MCF 10A (cell line): Measurements from ENCODE around the gene LONP1. TPM values are rescaled to one million over a fixed set of nuclear protein-coding genes. Genes with fewer than 3 reads are reported as not detected.

Experiments
- BruUV-seq: library from RNA; stranded (reverse); fragments of 400-500 nt; replicated peaks from 2 replicates; lab custom pipeline; 2021; lab: Mats Ljungman, UMichigan
- CTCF ChIA-PET: fragments of 300-600 bp; sonication (Branson Sonifier 250); formaldehyde crosslinking; extraction: SDS; loops from one replicate; lab custom pipeline; 2021; ENCODE audit warnings: antibody characterized with exemption, inconsistent platforms; lab: Yijun Ruan, JAX
- POLR2A ChIA-PET: fragments of 300-600, 350-650 bp; sonication (Branson Sonifier 250); formaldehyde crosslinking; extraction: SDS; loops from one replicate; lab custom pipeline; 2020; ENCODE audit warnings: antibody characterized with exemption, inconsistent platforms; lab: Yijun Ruan, JAX
- DNase-seq: peaks from one replicate; pipeline ENCODE4 v3.0.0-alpha.2; 2018; ENCODE audit not compliant: unreplicated experiment
- H3K27ac Mint-ChIP-seq: one replicate; pipeline ENCODE4 v1.8.0; 2022; ENCODE audit warnings: mild to moderate bottlenecking, low read depth, mixed read lengths; ENCODE audit not compliant: unreplicated experiment
- H3K27me3 Mint-ChIP-seq: one replicate; pipeline ENCODE4 v1.8.0; 2022; ENCODE audit warnings: mixed read lengths; ENCODE audit not compliant: insufficient read depth, unreplicated experiment
- H3K36me3 Mint-ChIP-seq: one replicate; pipeline ENCODE4 v1.8.0; 2022; ENCODE audit warnings: mild to moderate bottlenecking, moderate library complexity, mixed read lengths; ENCODE audit not compliant: insufficient read depth, unreplicated experiment
- H3K4me1 Mint-ChIP-seq: one replicate; pipeline ENCODE4 v1.8.0; 2022; ENCODE audit warnings: mixed read lengths; ENCODE audit not compliant: insufficient read depth, unreplicated experiment
- H3K4me3 Mint-ChIP-seq: one replicate; pipeline ENCODE4 v1.8.0; 2022; ENCODE audit warnings: mild to moderate bottlenecking, moderate library complexity, mixed read lengths; ENCODE audit not compliant: unreplicated experiment
- H3K9me3 Mint-ChIP-seq: one replicate; pipeline ENCODE4 v1.8.0; 2022; ENCODE audit warnings: mixed read lengths; ENCODE audit not compliant: unreplicated experiment
- CTCF ChIP-seq: fragments of 200-600 bp; IDR thresholded peaks from one replicate; pipeline ENCODE4 v1.8.0; 2022; ENCODE audit warnings: antibody characterized with exemption, mild to moderate bottlenecking; ENCODE audit not compliant: unreplicated experiment
- intact Hi-C: fragments of 100-400 bp; cut with micrococcal nuclease; formaldehyde crosslinking; loops from 2 replicates; pipeline ENCODE4 v1.14.1; 2022
- total RNA-seq: library from RNA; stranded (reverse); gene quantifications from 2 replicates; pipeline ENCODE4 v1.2.3, GENCODE V29; 2022

LONP1 gene
- total RNA-seq, 1 experiment from 2014 or later = 219 TPM

DNA sequence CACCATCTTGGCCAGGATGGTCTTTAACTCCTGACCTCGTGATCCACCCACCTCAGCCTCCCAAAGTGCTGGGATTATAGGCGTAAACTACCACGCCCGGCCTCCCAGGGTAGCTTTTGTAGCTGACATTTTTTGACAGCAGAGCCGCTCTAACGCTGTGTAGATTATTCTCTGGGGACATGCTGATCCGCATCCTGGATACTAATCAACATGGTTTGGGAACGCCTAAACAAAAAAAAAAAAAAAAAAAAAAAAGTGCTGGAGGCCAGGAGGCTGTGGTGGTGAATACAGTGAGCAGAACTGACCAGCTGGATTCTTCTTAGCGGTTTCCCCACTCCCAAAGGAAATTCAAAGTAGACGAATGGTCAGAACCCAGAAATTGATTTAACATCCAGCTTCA is 5.1 kb downstream of the LONP1 start:
- H3K27ac Mint-ChIP-seq = no peak overlapping the region
- peaks cover 3% of the 10 kb centered on the region for H3K4me1 Mint-ChIP-seq
- no peak for TF ChIP-seq CTCF
- POLR2A ChIA-PET = interaction anchor here (1.4 to 6.4 kb wide), 3 partner anchors 24 to 25 kb away, joined by 3 to 119 read pairs (median 5); partner anchors contain the start of gene RPL36
- no TSS peak for BruUV-seq
- CTCF ChIA-PET = interaction anchor here (0.6 to 0.7 kb wide), 3 partner anchors 16 to 1055 kb away, joined by 3 to 4 read pairs (median 4); no protein-coding TSS in a partner anchor
- no peaks in the 10 kb centered on the region for H3K9me3 Mint-ChIP-seq
- no peak for DNase-seq
- intact Hi-C loops = no loop called here
- H3K36me3 Mint-ChIP-seq = peaks cover 73% of the 10 kb centered on the region
- H3K27me3 Mint-ChIP-seq = no peaks in the 10 kb centered on the region
- H3K4me3 Mint-ChIP-seq = no peak overlapping the region

DNA sequence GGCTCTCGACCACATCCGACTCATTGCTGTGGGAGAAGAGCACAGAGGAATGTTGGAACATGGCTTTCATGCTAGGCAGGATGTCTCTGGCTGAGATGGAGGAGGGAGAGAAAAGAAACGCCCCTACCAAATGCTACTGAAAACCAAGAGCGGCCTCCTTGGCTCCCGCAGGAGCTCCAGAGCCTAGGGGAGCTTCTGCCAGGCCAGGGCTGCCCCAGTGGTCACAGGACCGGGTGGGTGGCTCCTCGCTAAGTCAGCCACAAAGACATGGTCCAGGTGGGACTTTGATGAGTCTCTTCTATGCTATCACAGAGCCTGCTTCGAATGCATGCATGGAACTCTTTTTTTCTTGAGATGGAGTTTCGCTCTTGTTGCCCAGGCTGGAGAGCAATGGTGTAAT is 6.7 kb downstream of the LONP1 start:
- Mint-ChIP-seq H3K27ac (no peak overlapping the region), H3K4me3 (no peak overlapping the region), H3K4me1 (no peaks in the 10 kb centered on the region), H3K9me3 (no peaks in the 10 kb centered on the region), H3K27me3 (no peaks in the 10 kb centered on the region), H3K36me3 (peaks cover 89% of the 10 kb centered on the region)
- no peak for DNase-seq
- no TSS peak for BruUV-seq
- POLR2A ChIA-PET = interaction anchor here (1.4 to 1.6 kb wide), 2 partner anchors 22 to 23 kb away, joined by 3 to 5 read pairs; partner anchors contain the start of gene RPL36
- no peak for TF ChIP-seq CTCF
- intact Hi-C loops = no loop called here
- CTCF ChIA-PET = interaction anchor here (0.6 kb wide), 1 partner anchor 1318 kb away, joined by 3 read pairs; no protein-coding TSS in a partner anchor

DNA sequence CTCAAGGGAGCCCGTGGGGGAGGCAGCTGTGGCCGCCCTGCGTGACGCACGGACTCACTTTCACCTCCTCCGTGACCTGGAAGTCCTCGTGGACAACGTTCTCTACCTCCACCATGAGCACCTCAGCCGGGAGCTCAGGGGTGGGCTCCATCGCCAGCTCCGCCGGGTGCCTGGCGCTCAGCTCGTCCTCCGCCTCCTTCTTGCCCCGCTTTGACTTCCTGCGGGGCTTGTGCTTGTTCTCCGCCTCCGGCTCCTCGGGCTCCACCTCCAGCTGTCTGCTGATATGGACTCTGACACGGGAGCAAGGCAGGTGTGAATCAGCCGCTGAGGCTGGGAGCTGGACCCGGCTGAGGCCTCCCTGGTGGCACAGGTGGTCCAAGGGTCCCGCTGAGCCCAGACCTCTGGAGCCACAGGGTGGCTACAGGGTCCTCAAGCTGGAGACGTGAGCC is 8.2 kb downstream of the LONP1 start:
- intact Hi-C loops = no loop called here
- no TSS peak for BruUV-seq
- H3K4me1 Mint-ChIP-seq = no peaks in the 10 kb centered on the region
- CTCF ChIA-PET = interaction anchor here (0.7 to 0.8 kb wide), 2 partner anchors 257 to 653 kb away, joined by 3 read pairs; no protein-coding TSS in a partner anchor
- DNase-seq = no peak
- POLR2A ChIA-PET = interaction anchor here (1.0 to 1.3 kb wide), 2 partner anchors 8 to 22 kb away, joined by 4 to 5 read pairs; partner anchors contain the start of genes CATSPERD, LONP1 and RPL36
- no peak overlapping the region for H3K27ac Mint-ChIP-seq
- H3K36me3 Mint-ChIP-seq = peaks cover 92% of the 10 kb centered on the region
- H3K4me3 Mint-ChIP-seq = no peak overlapping the region
- H3K27me3 Mint-ChIP-seq = no peaks in the 10 kb centered on the region
- no peaks in the 10 kb centered on the region for H3K9me3 Mint-ChIP-seq
- TF ChIP-seq CTCF = no peak

GRCh38 chr19:5711025-5711424 is 8.9 kb downstream of the LONP1 start:
- Mint-ChIP-seq H3K36me3 (peaks cover 92% of the 10 kb centered on the region), H3K27ac (no peak overlapping the region), H3K4me3 (no peak overlapping the region), H3K9me3 (no peaks in the 10 kb centered on the region), H3K27me3 (no peaks in the 10 kb centered on the region), H3K4me1 (no peaks in the 10 kb centered on the region)
- TF ChIP-seq CTCF = no peak
- no peak for DNase-seq
- CTCF ChIA-PET = interaction anchor here (0.6 kb wide), 1 partner anchor 1152 kb away, joined by 3 read pairs; no protein-coding TSS in a partner anchor
- intact Hi-C loops = no loop called here
- no TSS peak for BruUV-seq
- POLR2A ChIA-PET = interaction anchor here (1.0 kb wide), 1 partner anchor 9 kb away, joined by 4 read pairs; the partner anchor contains the start of genes CATSPERD and LONP1
